ENCODE measurements around the gene TRABD.
"Not testable (repeated sequence)": the region's sequence is repeated elsewhere in the genome, so short reads cannot be mapped to it uniquely, and the experiment has no call there.

Gene TRABD

DNA sequence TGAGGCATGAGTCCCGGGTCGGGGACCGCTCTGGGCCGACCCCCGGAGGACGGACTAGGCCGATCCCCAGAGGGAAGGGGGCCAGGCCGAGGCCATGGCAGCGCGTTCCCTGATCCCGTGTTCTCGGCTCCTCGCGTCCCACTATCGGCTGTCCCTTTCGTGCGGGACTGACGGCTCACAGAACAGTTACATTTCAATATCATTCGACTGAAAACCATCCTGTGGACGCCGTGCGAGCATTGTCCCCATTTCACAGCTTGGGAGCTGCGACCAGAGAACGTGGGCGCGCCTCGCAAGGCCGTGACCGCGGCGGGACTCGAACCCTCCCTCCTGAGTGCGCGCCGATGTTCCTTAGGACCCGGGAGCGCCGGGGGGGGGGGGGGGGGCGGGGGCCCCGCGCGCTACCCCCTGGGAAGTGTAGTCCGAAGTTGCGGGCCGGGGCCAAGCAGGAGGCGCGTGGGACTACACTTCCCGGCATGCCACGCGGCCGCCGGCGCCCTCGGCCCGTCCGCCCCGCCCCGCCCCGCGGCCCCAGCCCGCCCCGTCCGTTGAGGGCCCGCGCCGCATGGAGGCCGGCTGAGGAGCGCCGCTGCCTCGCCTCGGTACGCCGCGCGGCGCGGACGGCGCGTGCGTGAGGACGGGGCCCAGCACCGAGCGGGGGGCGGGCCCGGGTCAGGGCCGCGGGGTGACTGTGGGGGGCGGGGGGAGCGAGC, at the start of gene TRABD:
TRABD (plus strand) TSS at position 539 of the 713 bp plus-strand sequence. CDS start 7,148 bp downstream, outside the sequence.
- DNase-seq (ENCODE audit: low read depth in 2 of 3, low spot score in 2 of 3) = peak; percentile 53 to 82 (median 58)

GRCh38 chr22:50136581-50137015, 49.1 kb upstream of the TRABD start:
- no peak for DNase-seq (ENCODE audit: low read depth in 2 of 3, low spot score in 2 of 3)

DNA sequence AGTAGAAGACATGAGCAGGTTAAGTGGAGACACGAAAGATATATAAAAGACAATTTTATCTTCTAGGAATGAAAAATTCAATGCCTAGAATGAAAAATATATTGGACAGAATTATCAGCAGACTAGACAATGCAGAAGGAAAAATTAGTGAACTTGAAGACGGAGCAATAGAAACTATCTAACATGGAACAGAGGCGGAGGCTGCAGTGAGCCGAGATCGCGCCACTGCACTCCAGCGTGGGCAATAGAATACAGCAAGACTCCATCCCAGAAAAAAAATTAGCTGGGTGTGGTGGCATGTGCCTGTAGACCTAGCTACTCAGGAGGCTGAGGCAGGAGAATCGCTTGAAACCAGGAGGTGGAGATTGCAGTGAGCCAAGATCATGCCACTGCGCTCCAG, 48.4 kb upstream of the TRABD start:
- not testable (repeated sequence) for DNase-seq (ENCODE audit: low read depth in 2 of 3, low spot score in 2 of 3)

GRCh38 chr22:50138041-50138440, 47.7 kb upstream of the TRABD start:
- no peak for DNase-seq (ENCODE audit: low read depth in 2 of 3, low spot score in 2 of 3)

- DNase-seq (ENCODE audit: low read depth in 2 of 3, low spot score in 2 of 3) = no peak
Measured at GRCh38 chr22:50138988-50139387, 46.7 kb upstream of the TRABD start.

- no peak for DNase-seq (ENCODE audit: low read depth in 2 of 3, low spot score in 2 of 3)
Measured at GRCh38 chr22:50139843-50140415, 45.8 kb upstream of the TRABD start.

- DNase-seq (ENCODE audit: low read depth in 2 of 3, low spot score in 2 of 3) = no peak
Measured at GRCh38 chr22:50140615-50141014, 45.1 kb upstream of the TRABD start.

DNA sequence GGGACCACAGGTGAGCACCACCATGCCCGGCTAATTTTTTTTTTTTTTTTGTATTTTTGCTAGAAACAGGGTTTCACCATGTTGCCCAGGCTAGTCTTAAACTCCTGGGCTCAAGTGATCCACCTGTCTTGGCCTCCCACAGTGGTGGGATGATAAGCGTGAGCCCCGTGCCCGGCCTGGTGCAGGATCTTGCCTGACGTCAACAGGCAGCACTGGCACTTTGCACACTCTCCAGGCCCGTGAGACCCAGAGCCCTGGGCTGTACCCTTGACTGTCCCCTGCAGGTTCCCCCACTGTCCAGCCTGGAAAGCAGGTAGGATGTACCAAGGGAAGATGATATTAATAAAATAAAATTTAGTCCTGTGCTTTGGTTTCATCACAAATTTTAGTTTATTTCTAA, 44.3 kb upstream of the TRABD start:
- no peak for DNase-seq (ENCODE audit: low read depth in 2 of 3, low spot score in 2 of 3)

- no peak for DNase-seq (ENCODE audit: low read depth in 2 of 3, low spot score in 2 of 3)
Measured at GRCh38 chr22:50141891-50142363, 43.8 kb upstream of the TRABD start.

DNA sequence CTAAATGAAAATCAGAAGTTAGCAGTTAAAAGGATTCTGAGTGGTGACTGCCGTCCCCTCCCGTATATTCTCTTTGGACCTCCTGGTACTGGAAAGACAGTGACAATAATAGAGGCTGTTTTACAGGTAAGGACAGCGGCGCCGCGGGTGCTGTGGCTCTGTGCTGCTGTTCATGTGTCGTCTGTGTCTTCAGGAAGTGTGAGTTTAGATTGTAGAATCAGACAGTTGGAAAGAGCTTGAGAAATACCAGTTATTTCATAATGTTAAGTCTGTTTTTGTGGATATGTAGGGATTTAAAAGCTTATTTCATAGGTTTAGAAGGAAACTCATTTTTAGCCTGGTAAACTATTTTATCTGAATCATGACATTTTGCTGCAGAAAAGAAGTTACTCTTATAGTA, 42.6 kb upstream of the TRABD start:
- no peak for DNase-seq (ENCODE audit: low read depth in 2 of 3, low spot score in 2 of 3)

GRCh38 chr22:50144005-50144614, 41.6 kb upstream of the TRABD start:
- no peak for DNase-seq (ENCODE audit: low read depth in 2 of 3, low spot score in 2 of 3)

DNA sequence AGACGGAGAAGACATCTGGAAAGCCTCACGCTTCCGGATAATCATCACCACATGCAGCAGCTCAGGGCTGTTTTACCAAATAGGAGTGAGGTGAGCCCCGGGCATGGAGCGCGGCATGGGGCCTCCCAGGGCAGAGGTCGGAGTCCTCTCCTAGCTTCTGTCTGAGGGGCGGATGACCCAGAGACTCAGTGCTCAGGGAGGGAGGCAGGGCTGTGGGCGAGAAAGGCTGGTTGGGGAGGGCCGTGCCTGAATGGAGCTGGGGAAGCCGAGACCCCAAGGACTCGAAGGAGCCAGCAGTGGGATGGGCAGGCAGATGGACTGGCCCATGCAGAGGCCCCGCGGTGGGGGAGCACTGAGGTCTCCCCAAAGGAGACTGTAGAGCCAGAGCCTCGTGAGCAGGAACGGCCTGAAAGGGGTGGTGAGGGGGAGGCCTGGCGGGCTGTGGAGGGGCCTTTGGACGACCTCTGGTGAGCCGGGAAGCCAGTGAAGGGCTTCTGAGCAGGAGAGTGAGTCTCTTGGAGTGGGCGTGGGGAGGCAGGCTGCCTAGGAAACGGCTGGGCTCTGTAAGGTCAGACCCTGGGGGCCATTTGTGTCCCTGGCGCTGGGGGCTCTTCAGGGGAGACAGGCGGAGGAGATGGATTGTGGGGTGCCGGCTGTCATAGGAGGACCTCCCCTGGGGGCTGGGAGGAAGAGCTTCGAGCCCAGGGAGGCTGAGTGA, 39.8 kb upstream of the TRABD start:
- DNase-seq (ENCODE audit: low read depth in 2 of 3, low spot score in 2 of 3) = no peak

- DNase-seq (ENCODE audit: low read depth in 2 of 3, low spot score in 2 of 3) = no peak
Measured at GRCh38 chr22:50146439-50147238, 39.1 kb upstream of the TRABD start.

- DNase-seq (ENCODE audit: low read depth in 2 of 3, low spot score in 2 of 3) = not testable (repeated sequence)
Measured at GRCh38 chr22:50147258-50148165, 38.2 kb upstream of the TRABD start.

- DNase-seq (ENCODE audit: low read depth in 2 of 3, low spot score in 2 of 3) = no peak
Measured at GRCh38 chr22:50148166-50148500, 37.6 kb upstream of the TRABD start.

DNA sequence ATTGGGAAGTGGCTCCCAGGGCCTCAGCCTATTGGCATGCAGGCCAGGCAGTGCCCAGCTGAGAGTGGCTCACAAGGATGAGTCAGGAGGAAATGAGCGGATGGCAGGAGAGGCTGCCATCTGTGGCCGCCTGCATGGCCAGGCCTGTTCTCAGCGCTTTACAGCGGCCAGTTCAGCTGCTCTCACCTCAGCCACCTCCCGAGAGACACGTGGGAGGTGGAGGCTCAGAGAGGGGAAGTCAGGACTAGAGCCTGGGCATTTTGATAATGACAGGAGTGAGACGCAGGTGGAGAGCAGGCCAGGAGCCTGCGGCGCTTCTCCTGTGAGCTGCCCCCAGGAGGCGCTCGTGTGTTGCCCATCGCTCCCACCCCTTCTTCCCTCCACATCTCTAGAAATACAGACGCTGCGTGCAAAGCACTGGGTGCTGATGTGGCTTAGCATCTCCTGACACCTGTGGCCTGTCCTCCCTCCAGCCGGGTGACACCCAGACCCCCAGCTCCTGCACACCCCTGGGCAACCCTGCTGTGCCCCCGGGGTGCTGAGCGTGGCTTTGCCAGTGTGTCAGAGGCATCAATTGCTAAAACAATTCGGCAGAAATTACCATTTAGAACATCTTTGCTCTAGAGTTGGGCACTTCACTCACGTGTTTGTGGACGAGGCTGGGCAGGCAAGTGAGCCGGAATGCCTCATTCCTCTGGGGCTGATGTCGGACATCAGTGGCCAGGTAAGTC, 36.6 kb upstream of the TRABD start:
- DNase-seq (ENCODE audit: low read depth in 2 of 3, low spot score in 2 of 3) = peak; percentile 39 to 55 (median 44)

DNA sequence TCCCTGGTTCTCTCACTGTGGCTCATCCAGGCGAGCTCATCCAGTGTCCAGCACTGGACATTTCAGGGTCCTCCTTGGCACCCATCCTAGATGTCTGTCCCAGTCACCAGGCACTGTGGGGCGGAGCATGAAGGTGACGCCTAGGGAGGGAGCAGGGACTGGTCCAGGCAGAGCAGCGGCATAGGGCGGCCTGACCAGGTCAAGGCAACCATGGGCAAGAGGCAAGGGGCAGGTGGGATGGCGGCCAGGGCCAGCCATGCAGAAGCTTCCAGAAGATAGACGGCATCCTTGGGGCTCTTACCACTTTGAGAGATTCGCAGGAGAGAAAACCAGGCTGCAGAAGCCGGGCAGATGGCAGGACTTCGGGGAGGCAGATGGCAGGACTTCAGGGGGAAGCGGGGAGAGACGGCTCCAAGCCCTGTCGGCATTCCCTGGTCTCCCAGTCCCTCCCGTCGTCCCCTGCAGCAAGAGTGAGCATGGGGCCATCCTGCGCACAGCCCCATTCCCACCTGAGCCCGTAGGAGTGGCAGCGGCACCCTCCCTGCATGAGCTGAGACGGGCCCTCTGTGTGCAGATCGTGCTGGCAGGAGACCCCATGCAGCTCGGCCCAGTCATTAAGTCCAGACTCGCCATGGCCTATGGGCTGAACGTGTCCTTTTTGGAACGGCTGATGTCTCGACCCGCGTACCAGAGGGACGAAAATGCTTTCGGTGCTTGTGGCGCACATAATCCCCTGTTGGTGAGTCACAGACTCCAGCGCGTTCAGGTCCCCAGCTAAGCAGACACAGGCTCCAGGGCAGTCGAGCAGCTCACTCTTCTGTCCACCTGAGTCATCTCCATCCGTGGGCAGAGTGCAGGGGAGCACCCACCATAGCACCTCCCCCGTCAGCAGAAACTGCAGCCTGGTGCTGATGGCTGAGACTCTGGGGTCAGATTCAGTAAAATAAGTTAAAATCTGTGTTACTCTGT, 35.3 kb upstream of the TRABD start:
- DNase-seq (ENCODE audit: low read depth in 2 of 3, low spot score in 2 of 3) = no peak
